ENCODE results near the gene AHCYL1. TPM values are rescaled to one million over a fixed set of nuclear protein-coding genes. Genes with fewer than 3 reads are reported as not detected.

AHCYL1 gene
- total RNA-seq, 2 donors from 2014 or later = 47.5 to 51.5 TPM

DNA sequence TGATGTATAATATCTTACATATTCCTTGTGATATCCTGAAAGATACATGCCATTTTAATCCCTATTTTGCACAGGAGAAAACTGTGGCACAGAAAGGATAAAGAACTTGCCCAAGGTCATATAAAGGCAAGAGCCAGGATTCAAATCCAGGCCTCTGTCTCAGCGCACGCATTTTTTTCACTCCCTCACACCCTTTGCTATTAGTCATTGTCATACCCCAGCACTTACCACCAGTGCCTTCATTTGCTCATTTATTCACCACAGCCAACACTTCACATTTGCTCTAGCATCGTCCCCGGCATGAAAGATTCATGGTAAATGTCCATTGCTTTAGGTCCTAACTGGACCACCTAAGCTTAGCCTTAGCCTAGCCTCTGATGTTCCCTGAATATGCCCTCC, 71.7 kb downstream of the AHCYL1 start:
- Histone ChIP-seq H3K36me3 (peaks cover 3 to 6% of the 10 kb centered on the region in 2 donors), H3K9me3 (no peaks in the 10 kb centered on the region), H3K4me3 (no peak overlapping the region), H3K27ac (no peak overlapping the region), H3K4me1 (replicated peaks) (no peaks in the 10 kb centered on the region), H3K27me3 (replicated peaks; ENCODE audit: insufficient read depth) (no peaks in the 10 kb centered on the region)
- WGBS = 84% methylated on average over 4 of the region's 4 CpGs
- TF ChIP-seq CTCF (IDR thresholded peaks at IDR 0.05) = no peak
- no peak for TF ChIP-seq POLR2AphosphoS5 (IDR thresholded peaks at IDR 0.05)
- TF ChIP-seq POLR2A (IDR thresholded peaks at IDR 0.05) = no peak
- intact Hi-C loops (cut with DNase I) = no loop called here
- DNase-seq (ENCODE audit: low spot score) = no peak

DNA sequence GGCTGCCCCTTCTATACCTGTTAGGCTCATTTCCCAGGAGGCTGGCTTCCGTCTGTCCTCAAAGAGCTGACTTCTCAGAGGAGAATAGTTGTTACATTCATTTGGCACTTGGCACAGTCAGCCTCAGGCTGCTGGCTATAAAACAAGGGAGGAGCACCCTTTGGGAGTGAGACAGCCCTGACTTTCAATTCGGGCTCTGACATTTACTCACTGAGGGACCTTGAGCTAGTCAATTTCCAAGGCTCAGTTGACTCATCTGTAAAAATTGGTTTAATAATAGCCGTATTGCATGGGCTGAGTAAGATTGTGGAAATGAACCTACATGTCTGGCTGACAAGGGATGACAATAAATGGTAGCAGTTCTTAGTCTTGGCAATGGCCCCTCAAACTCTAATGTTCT, 72.2 kb downstream of the AHCYL1 start:
- Histone ChIP-seq H3K4me3 (no peak overlapping the region), H3K27me3 (replicated peaks; ENCODE audit: insufficient read depth) (no peaks in the 10 kb centered on the region), H3K27ac (no peak overlapping the region), H3K9me3 (no peaks in the 10 kb centered on the region), H3K4me1 (replicated peaks) (no peaks in the 10 kb centered on the region), H3K36me3 (peaks cover 3 to 4% of the 10 kb centered on the region in 2 donors)
- DNase-seq (ENCODE audit: low spot score) = no peak
- intact Hi-C loops (cut with DNase I) = no loop called here
- 48% methylated on average over 3 of the region's 3 CpGs for WGBS
- no peak for TF ChIP-seq CTCF (IDR thresholded peaks at IDR 0.05)
- no peak for TF ChIP-seq POLR2AphosphoS5 (IDR thresholded peaks at IDR 0.05)
- no peak for TF ChIP-seq POLR2A (IDR thresholded peaks at IDR 0.05)

DNA sequence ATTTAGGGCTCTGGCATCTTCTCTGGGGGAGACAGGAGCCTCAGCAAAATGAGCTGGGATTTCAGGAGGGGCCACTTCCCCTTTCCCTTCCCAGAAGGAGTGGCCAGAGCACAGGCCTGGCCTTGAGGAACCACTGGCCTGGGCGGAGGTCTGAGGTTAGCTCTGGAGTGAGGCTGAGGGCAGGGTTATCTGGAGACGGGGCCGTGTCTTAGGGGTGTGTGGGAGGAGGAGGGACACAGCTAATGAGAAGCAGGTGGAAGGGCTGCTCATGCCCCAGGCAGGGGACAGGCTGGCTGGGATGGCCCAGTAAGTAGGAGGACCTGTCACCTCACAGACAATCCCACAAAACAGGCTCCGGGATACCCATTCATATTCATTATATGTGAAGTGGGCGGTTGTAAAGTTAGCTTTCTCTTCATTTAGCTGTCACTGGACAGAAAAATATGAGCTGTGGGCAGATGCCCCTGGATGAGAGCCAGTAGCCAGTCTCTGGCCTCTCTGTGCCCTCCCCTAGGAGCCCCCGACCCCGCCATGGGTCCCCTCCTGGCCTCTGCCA, 73.5 kb downstream of the AHCYL1 start:
- Histone ChIP-seq H3K27me3 (replicated peaks; ENCODE audit: insufficient read depth) (no peaks in the 10 kb centered on the region), H3K27ac (no peak overlapping the region), H3K9me3 (no peaks in the 10 kb centered on the region), H3K4me3 (no peak overlapping the region), H3K4me1 (replicated peaks) (no peaks in the 10 kb centered on the region), H3K36me3 (peaks cover 0 to 3% of the 10 kb centered on the region in 2 donors)
- 63% methylated on average over 7 of the region's 7 CpGs for WGBS
- intact Hi-C loops (cut with DNase I) = no loop called here
- DNase-seq (ENCODE audit: low spot score) = no peak
- TF ChIP-seq CTCF (IDR thresholded peaks at IDR 0.05) = no peak
- TF ChIP-seq POLR2A (IDR thresholded peaks at IDR 0.05) = no peak
- TF ChIP-seq POLR2AphosphoS5 (IDR thresholded peaks at IDR 0.05) = no peak

DNA sequence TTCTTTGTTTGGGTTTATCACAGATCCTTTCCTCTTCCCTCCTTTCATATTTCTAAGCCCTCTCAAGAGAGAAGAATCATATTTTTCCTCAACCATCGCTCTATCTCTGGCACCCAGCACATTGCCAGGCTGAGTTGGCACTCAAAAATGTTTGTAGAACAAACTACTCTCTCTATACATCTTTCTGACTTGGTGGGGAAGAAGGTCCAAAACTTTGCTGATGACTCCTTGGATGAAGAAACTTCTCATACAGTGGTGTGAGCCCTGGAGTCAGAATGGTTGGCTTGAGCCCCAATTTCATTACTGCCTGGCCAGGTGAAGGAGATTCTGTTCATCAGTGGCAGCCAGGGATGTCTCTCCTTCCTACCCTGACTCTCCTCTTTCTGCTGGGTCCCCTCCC, 74.0 kb downstream of the AHCYL1 start:
- Histone ChIP-seq H3K27me3 (replicated peaks; ENCODE audit: insufficient read depth) (no peaks in the 10 kb centered on the region), H3K4me1 (replicated peaks) (no peaks in the 10 kb centered on the region), H3K9me3 (no peaks in the 10 kb centered on the region), H3K36me3 (no peaks in the 10 kb centered on the region), H3K4me3 (no peak overlapping the region), H3K27ac (no peak overlapping the region)
- intact Hi-C loops (cut with DNase I) = no loop called here
- DNase-seq (ENCODE audit: low spot score) = no peak
- 35% methylated on average over 1 of the region's 1 CpG for WGBS
- TF ChIP-seq POLR2AphosphoS5 (IDR thresholded peaks at IDR 0.05) (no peak), POLR2A (IDR thresholded peaks at IDR 0.05) (no peak), CTCF (IDR thresholded peaks at IDR 0.05) (no peak)

DNA sequence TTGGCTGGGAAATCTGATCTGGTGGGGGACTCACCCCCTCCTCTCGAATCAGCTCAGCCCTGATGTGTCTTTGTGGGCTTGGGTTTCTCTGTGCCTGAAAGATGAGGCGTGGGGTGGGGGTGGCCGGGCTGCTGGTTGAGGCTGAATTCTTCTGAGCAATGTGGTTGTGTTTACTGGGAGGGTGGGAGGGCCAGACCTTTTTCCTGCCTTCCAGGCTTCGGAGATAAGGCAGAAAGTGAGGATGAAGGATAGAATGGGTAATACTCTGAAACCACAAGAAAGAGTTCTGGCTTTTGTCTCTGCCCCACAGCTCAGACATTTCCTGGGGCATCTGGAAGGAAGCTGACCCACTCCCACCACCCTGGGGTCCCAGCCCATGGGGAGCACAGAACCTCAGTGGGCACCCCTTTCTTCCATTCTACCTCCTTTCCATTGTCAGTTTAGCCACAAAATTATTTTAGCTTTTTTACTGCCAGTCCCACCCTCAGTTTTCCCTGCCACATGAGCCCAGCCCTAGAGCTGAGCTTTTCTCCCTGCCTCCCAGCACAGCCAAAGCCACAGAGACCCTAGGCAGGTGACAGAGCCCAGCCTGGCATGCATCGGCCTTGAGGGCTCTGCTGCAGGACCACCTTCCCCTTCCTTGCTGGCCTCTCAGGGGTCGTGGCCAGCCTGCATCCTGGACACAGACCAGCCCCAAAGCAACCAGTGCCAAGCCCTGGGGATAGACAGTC, 74.7 kb downstream of the AHCYL1 start:
- 69% methylated on average over 6 of the region's 6 CpGs for WGBS
- no peak for DNase-seq (ENCODE audit: low spot score)
- TF ChIP-seq POLR2AphosphoS5 (IDR thresholded peaks at IDR 0.05) (no peak), POLR2A (IDR thresholded peaks at IDR 0.05) (no peak), CTCF (IDR thresholded peaks at IDR 0.05) (no peak)

More for the DNA sequence above, 74.7 kb downstream of the AHCYL1 start:
- Histone ChIP-seq H3K36me3 (no peaks in the 10 kb centered on the region), H3K27ac (no peak overlapping the region), H3K9me3 (no peaks in the 10 kb centered on the region), H3K27me3 (replicated peaks; ENCODE audit: insufficient read depth) (no peaks in the 10 kb centered on the region), H3K4me1 (replicated peaks) (no peaks in the 10 kb centered on the region), H3K4me3 (no peak overlapping the region)
- intact Hi-C loops (cut with DNase I) = no loop called here
